K562 (cell line): ENCODE results near the gene MRPL52. TPM values are rescaled to one million over a fixed set of nuclear protein-coding genes. Genes with fewer than 3 reads are reported as not detected.

Source experiments
- CBFB ChIP-seq: sonication (generic); formaldehyde crosslinking; IDR thresholded peaks from 2 replicates; pipeline ENCODE4 v1.4.0; 2020; ENCODE audit warnings: mild to moderate bottlenecking, missing genetic modification reagents
- ETV6 ChIP-seq, 3 experiments: fragments of 150-350 bp in 1 of 3; sonication (generic) in 1 of 3; formaldehyde crosslinking in 1 of 3; IDR thresholded peaks; 2 replicates each; pipeline versions ENCODE4 v1.6.1 to v1.8.0; 2014 to 2022; ENCODE audit warnings: borderline replicate concordance in 2 of 3, low read depth in 2 of 3, antibody characterized with exemption in 1 of 3, low read length in 1 of 3, mild to moderate bottlenecking in 1 of 3, missing genetic modification reagents in 1 of 3
- SOX6 ChIP-seq: fragments of 450-650 bp; IDR thresholded peaks from 2 replicates; pipeline ENCODE4 v1.6.1; 2014; ENCODE audit warnings: mild to moderate bottlenecking
- ZNF584 ChIP-seq: fragments of 200-800 bp; sonication (Bioruptor generic); IDR thresholded peaks from 2 replicates; pipeline ENCODE4 v1.6.1; 2016; ENCODE audit warnings: low read depth, mild to moderate bottlenecking, missing genetic modification characterization, missing compliant biosample characterization
- ZNF609 ChIP-seq: sonication (generic); formaldehyde crosslinking; IDR thresholded peaks from 2 replicates; pipeline ENCODE4 v1.8.1; 2023; ENCODE audit warnings: missing genetic modification reagents, mild to moderate bottlenecking, borderline replicate concordance
- polyA plus RNA-seq, 8 experiments: library from polyadenylated mRNA; depleted of rRNA in 4 of 8; stranded (reverse) in 5 of 8; unstranded in 3 of 8; fragments of >200 nt; fragmentation: Nextera tagmentation in 2 of 8; fragmentation: Illumina TruSeq in 1 of 8; extraction: Ambion mirVana in 2 of 8; extraction: Trizol in 1 of 8; gene quantifications; 2 replicates each; pipeline versions ENCODE4 v1.2.1 to v1.2.3, GENCODE V29; 2011 to 2014; ENCODE audit warnings: inconsistent platforms in 1 of 8, missing spikeins in 1 of 8
- total RNA-seq, 7 experiments: library from RNA; depleted of rRNA in 6 of 7; stranded (reverse); fragments of >200 nt in 6 of 7; fragmentation: Illumina TruSeq in 2 of 7; extraction: Trizol in 2 of 7; gene quantifications; 2 replicates each; pipeline versions ENCODE4 v1.2.1 to v1.2.3, GENCODE V29; 2011 to 2021; ENCODE audit warnings: low replicate concordance in 1 of 7
- TF ChIP-seq, protein P1 (sequence below): fragments of 200-600 bp; sonication (generic); IDR thresholded peaks from one replicate; pipeline ENCODE4 v1.6.1; 2012; ENCODE audit warnings: mild to moderate bottlenecking, low read depth, low read length, inconsistent platforms

MRPL52 gene
- total and polyA plus RNA-seq, 9 of the 15 experiments (the other 6 are each of a cell fraction or from before 2014, with no cell fraction given): 56.5 to 213 (median 168) TPM

DNA sequence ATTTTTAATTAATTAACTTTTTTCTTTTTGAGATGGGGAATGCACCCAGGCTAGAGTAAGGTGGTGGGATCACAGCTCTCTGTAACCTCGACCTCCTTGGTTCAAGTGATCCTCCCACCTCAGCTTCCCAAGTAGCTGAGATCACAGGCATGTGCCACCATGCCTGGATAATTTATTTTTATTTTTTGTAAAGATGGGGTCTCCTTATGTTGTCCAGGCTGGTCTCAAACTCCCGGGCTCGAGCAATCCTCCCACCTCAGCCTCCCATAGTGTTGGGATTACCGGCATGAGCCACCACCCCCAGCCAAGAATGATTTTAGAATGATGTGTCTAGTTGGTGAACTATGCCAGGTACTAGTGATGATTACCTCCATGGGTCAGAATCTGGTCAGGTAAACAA, 35.3 kb downstream of the MRPL52 start (continued):
- TF ChIP-seq, protein P1, sequence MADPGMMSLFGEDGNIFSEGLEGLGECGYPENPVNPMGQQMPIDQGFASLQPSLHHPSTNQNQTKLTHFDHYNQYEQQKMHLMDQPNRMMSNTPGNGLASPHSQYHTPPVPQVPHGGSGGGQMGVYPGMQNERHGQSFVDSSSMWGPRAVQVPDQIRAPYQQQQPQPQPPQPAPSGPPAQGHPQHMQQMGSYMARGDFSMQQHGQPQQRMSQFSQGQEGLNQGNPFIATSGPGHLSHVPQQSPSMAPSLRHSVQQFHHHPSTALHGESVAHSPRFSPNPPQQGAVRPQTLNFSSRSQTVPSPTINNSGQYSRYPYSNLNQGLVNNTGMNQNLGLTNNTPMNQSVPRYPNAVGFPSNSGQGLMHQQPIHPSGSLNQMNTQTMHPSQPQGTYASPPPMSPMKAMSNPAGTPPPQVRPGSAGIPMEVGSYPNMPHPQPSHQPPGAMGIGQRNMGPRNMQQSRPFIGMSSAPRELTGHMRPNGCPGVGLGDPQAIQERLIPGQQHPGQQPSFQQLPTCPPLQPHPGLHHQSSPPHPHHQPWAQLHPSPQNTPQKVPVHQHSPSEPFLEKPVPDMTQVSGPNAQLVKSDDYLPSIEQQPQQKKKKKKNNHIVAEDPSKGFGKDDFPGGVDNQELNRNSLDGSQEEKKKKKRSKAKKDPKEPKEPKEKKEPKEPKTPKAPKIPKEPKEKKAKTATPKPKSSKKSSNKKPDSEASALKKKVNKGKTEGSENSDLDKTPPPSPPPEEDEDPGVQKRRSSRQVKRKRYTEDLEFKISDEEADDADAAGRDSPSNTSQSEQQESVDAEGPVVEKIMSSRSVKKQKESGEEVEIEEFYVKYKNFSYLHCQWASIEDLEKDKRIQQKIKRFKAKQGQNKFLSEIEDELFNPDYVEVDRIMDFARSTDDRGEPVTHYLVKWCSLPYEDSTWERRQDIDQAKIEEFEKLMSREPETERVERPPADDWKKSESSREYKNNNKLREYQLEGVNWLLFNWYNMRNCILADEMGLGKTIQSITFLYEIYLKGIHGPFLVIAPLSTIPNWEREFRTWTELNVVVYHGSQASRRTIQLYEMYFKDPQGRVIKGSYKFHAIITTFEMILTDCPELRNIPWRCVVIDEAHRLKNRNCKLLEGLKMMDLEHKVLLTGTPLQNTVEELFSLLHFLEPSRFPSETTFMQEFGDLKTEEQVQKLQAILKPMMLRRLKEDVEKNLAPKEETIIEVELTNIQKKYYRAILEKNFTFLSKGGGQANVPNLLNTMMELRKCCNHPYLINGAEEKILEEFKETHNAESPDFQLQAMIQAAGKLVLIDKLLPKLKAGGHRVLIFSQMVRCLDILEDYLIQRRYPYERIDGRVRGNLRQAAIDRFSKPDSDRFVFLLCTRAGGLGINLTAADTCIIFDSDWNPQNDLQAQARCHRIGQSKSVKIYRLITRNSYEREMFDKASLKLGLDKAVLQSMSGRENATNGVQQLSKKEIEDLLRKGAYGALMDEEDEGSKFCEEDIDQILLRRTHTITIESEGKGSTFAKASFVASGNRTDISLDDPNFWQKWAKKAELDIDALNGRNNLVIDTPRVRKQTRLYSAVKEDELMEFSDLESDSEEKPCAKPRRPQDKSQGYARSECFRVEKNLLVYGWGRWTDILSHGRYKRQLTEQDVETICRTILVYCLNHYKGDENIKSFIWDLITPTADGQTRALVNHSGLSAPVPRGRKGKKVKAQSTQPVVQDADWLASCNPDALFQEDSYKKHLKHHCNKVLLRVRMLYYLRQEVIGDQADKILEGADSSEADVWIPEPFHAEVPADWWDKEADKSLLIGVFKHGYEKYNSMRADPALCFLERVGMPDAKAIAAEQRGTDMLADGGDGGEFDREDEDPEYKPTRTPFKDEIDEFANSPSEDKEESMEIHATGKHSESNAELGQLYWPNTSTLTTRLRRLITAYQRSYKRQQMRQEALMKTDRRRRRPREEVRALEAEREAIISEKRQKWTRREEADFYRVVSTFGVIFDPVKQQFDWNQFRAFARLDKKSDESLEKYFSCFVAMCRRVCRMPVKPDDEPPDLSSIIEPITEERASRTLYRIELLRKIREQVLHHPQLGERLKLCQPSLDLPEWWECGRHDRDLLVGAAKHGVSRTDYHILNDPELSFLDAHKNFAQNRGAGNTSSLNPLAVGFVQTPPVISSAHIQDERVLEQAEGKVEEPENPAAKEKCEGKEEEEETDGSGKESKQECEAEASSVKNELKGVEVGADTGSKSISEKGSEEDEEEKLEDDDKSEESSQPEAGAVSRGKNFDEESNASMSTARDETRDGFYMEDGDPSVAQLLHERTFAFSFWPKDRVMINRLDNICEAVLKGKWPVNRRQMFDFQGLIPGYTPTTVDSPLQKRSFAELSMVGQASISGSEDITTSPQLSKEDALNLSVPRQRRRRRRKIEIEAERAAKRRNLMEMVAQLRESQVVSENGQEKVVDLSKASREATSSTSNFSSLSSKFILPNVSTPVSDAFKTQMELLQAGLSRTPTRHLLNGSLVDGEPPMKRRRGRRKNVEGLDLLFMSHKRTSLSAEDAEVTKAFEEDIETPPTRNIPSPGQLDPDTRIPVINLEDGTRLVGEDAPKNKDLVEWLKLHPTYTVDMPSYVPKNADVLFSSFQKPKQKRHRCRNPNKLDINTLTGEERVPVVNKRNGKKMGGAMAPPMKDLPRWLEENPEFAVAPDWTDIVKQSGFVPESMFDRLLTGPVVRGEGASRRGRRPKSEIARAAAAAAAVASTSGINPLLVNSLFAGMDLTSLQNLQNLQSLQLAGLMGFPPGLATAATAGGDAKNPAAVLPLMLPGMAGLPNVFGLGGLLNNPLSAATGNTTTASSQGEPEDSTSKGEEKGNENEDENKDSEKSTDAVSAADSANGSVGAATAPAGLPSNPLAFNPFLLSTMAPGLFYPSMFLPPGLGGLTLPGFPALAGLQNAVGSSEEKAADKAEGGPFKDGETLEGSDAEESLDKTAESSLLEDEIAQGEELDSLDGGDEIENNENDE: no peak
- TF ChIP-seq ZNF609 (CRISPR knock-in tag): no peak
- TF ChIP-seq ZNF584 (CRISPR knock-in tag): no peak
- TF ChIP-seq SOX6: no peak
- TF ChIP-seq CBFB (CRISPR knock-in tag): no peak
- TF ChIP-seq ETV6 (IDR thresholded peaks at IDR 0.05; ENCODE audit: borderline replicate concordance in 1 of 2, low read depth in 2 of 2, low read length in 1 of 2): no peak
- no peak for TF ChIP-seq ETV6 (CRISPR knock-in tag; IDR thresholded peaks at IDR 0.05; ENCODE audit: borderline replicate concordance)
